HEK293 (cell line): ENCODE results near the gene EPG5.

ENCODE experiments used
- CTCF ChIA-PET: fragments of 350-600 bp; formaldehyde crosslinking; extraction: SDS; loops from one replicate; lab custom pipeline; 2021; ENCODE audit warnings: antibody characterized with exemption; lab: Yijun Ruan, JAX
- POLR2A ChIA-PET: fragments of 300-600 bp; formaldehyde crosslinking; extraction: SDS; loops from one replicate; lab custom pipeline; 2020; ENCODE audit warnings: antibody characterized with exemption, inconsistent platforms; lab: Yijun Ruan, JAX
- H3K27ac ChIP-seq: fragments of 200-500 bp; sonication (Bioruptor generic); 2 replicates; pipeline ENCODE4 v1.5.1; 2014; ENCODE audit warnings: low read depth, low read length, control low read depth, inconsistent platforms; ENCODE audit errors: extremely low read depth
- H3K36me3 ChIP-seq, 2 experiments: fragments of 200-500 bp in 1 of 2; sonication (Bioruptor generic) in 1 of 2; 1 replicate in 1 of 2; 2 replicates in 1 of 2; pipeline ENCODE4 v1.5.1; 2014 to 2017; ENCODE audit warnings: inconsistent platforms in 2 of 2, low read length in 2 of 2; ENCODE audit not compliant: control insufficient read depth in 2 of 2, insufficient read depth in 1 of 2
- H3K4me1 ChIP-seq: fragments of 200-500 bp; sonication (Bioruptor generic); 2 replicates; pipeline ENCODE4 v1.5.1; 2014; ENCODE audit warnings: mild to moderate bottlenecking, low read length, inconsistent platforms; ENCODE audit not compliant: control insufficient read depth, insufficient read depth
- H3K4me3 ChIP-seq: 2 replicates; pipeline ENCODE4 v1.5.1; 2011; ENCODE audit warnings: low read depth, mild to moderate bottlenecking, control low read depth, low read length, moderate library complexity
- H3K9me3 ChIP-seq: fragments of 200-500 bp; sonication (Bioruptor generic); 2 replicates; pipeline ENCODE4 v1.5.1; 2014; ENCODE audit warnings: low read depth, low read length, inconsistent platforms; ENCODE audit not compliant: control insufficient read depth, insufficient read depth
- AEBP2 ChIP-seq: fragments of 450-650 bp; formaldehyde crosslinking; IDR thresholded peaks from 2 replicates; pipeline ENCODE4 v1.5.1; 2016; ENCODE audit warnings: missing biosample characterization, missing genetic modification characterization, borderline replicate concordance
- FEZF1 ChIP-seq: fragments of 450-650 bp; formaldehyde crosslinking; IDR thresholded peaks from 2 replicates; pipeline ENCODE4 v1.5.1; 2016; ENCODE audit warnings: missing biosample characterization, missing genetic modification characterization
- IKZF3 ChIP-seq: fragments of 450-650 bp; IDR thresholded peaks from 2 replicates; pipeline ENCODE4 v1.5.0; 2018; ENCODE audit warnings: missing biosample characterization, mild to moderate bottlenecking, missing genetic modification characterization, moderate library complexity
- KLF9 ChIP-seq: fragments of 450-650 bp; formaldehyde crosslinking; IDR thresholded peaks from 2 replicates; pipeline ENCODE4 v1.5.1; 2016; ENCODE audit warnings: missing biosample characterization, missing genetic modification characterization, low read depth
- ZBTB17 ChIP-seq: fragments of 450-650 bp; formaldehyde crosslinking; IDR thresholded peaks from 2 replicates; pipeline ENCODE4 v1.5.1; 2016; ENCODE audit warnings: missing biosample characterization, missing genetic modification characterization
- ZNF121 ChIP-seq: fragments of 450-650 bp; formaldehyde crosslinking; IDR thresholded peaks from 2 replicates; pipeline ENCODE4 v1.5.1; 2016; ENCODE audit warnings: missing biosample characterization, missing genetic modification characterization
- ZNF133 ChIP-seq: fragments of 450-650 bp; formaldehyde crosslinking; IDR thresholded peaks from 2 replicates; pipeline ENCODE4 v1.5.1; 2016; ENCODE audit warnings: missing biosample characterization, missing genetic modification characterization
- ZNF140 ChIP-seq: fragments of 450-650 bp; formaldehyde crosslinking; IDR thresholded peaks from 2 replicates; pipeline ENCODE4 v1.5.1; 2016; ENCODE audit warnings: missing biosample characterization, missing genetic modification characterization
- ZNF19 ChIP-seq: fragments of 450-650 bp; formaldehyde crosslinking; IDR thresholded peaks from 2 replicates; pipeline ENCODE4; 2016; ENCODE audit warnings: missing biosample characterization, missing genetic modification characterization, low read depth
- ZNF239 ChIP-seq: fragments of 450-650 bp; formaldehyde crosslinking; IDR thresholded peaks from 2 replicates; pipeline ENCODE4 v1.5.1; 2016; ENCODE audit warnings: missing biosample characterization, missing genetic modification characterization
- ZNF335 ChIP-seq: fragments of 450-650 bp; formaldehyde crosslinking; conservative IDR thresholded peaks from 2 replicates; pipeline ENCODE4 v1.5.1; 2016; ENCODE audit warnings: missing biosample characterization, missing genetic modification characterization
- ZNF350 ChIP-seq: fragments of 450-650 bp; formaldehyde crosslinking; IDR thresholded peaks from 2 replicates; pipeline ENCODE4 v1.5.0; 2017; ENCODE audit warnings: missing biosample characterization, mild to moderate bottlenecking, missing genetic modification characterization
- ZNF354C ChIP-seq: fragments of 450-650 bp; formaldehyde crosslinking; IDR thresholded peaks from 2 replicates; pipeline ENCODE4 v1.5.1; 2016; ENCODE audit warnings: missing biosample characterization, missing genetic modification characterization, low read depth, borderline replicate concordance
- ZNF366 ChIP-seq: fragments of 450-650 bp; formaldehyde crosslinking; conservative IDR thresholded peaks from 2 replicates; pipeline ENCODE4 v1.5.1; 2016; ENCODE audit warnings: missing biosample characterization, missing genetic modification characterization
- ZNF596 ChIP-seq: fragments of 450-650 bp; IDR thresholded peaks from 2 replicates; pipeline ENCODE4 v1.5.0; 2018; ENCODE audit warnings: missing biosample characterization, mild to moderate bottlenecking, missing genetic modification characterization, moderate library complexity
- ZNF701 ChIP-seq: fragments of 450-650 bp; formaldehyde crosslinking; IDR thresholded peaks from 2 replicates; pipeline ENCODE4 v1.5.1; 2016; ENCODE audit warnings: missing biosample characterization, missing genetic modification characterization
- TF ChIP-seq, protein P1 (sequence below): fragments of 450-650 bp; IDR thresholded peaks from 2 replicates; pipeline ENCODE4 v1.5.1; 2018; ENCODE audit warnings: missing biosample characterization, mild to moderate bottlenecking, missing genetic modification characterization
- TF ChIP-seq, protein P2 (sequence below): fragments of 450-650 bp; formaldehyde crosslinking; IDR thresholded peaks from 2 replicates; pipeline ENCODE4 v1.5.1; 2016; ENCODE audit warnings: missing biosample characterization, missing genetic modification characterization
- TF ChIP-seq, protein P3 (sequence below): fragments of 450-650 bp; formaldehyde crosslinking; IDR thresholded peaks from 2 replicates; pipeline ENCODE4 v1.5.1; 2016; ENCODE audit warnings: missing biosample characterization, missing genetic modification characterization

EPG5 gene

DNA sequence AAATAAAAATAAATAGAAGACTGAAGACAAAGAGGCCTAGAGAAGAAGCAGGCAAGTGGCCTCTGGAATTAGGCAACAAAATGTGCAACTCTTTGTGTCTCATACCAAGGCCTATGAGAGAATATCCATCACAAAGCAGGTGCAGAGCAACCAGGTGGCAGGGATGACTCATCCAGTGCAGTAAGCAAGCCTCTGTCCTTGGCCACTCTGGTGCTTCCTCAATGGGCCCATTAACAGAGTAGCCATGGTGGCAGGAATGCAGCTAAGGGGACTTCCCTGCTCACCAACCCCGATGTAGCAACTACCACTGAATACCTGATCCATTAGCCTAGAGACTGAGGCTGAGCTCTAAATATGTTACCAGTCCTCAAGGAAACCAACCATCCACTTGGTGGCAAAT, 11.0 kb upstream of the EPG5 start (continued):
- TF ChIP-seq AEBP2 (no peak), ZBTB17 (tag by site-specific recombination) (no peak)
- TF ChIP-seq, protein P1, sequence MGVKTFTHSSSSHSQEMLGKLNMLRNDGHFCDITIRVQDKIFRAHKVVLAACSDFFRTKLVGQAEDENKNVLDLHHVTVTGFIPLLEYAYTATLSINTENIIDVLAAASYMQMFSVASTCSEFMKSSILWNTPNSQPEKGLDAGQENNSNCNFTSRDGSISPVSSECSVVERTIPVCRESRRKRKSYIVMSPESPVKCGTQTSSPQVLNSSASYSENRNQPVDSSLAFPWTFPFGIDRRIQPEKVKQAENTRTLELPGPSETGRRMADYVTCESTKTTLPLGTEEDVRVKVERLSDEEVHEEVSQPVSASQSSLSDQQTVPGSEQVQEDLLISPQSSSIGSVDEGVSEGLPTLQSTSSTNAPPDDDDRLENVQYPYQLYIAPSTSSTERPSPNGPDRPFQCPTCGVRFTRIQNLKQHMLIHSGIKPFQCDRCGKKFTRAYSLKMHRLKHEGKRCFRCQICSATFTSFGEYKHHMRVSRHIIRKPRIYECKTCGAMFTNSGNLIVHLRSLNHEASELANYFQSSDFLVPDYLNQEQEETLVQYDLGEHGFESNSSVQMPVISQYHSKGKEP (tag by site-specific recombination), result no peak

DNA sequence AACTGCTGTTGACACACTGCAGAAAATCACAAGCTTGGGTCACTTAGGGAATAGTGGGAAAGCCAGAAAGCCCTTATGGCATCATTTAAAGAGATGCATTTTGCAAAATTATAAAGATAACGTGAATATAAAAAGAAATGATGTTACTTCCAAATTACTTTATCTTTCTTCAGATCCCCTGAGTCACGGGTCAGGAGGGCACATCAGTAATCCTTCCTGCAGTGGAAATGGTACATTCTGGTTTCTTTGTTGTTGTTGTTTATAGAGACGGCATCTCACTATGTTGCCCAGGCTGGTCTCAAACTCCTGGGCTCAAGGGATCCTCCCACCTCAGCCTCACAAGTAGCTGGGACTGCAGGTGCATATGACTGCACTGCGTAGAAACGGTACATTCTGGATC, 9.8 kb upstream of the EPG5 start:
- ChIA-PET CTCF (interaction anchor here (0.5 to 3.9 kb wide), 9 partner anchors 26 to 333 kb away, joined by 3 to 30 read pairs (median 4); no protein-coding TSS in a partner anchor), POLR2A (interaction anchor here (0.7 kb wide), 1 partner anchor 97 kb away, joined by 3 read pairs; no protein-coding TSS in a partner anchor)
- Histone ChIP-seq H3K27ac (no peak overlapping the region), H3K36me3 (no peaks in the 10 kb centered on the region; a peak in 1 of 3 replicates), H3K9me3 (no peaks in the 10 kb centered on the region), H3K4me3 (no peak overlapping the region), H3K4me1 (no peaks in the 10 kb centered on the region)
- TF ChIP-seq IKZF3 (tag by site-specific recombination) (no peak), ZNF19 (tag by site-specific recombination) (no peak), ZNF121 (no peak)
- TF ChIP-seq, protein P2, sequence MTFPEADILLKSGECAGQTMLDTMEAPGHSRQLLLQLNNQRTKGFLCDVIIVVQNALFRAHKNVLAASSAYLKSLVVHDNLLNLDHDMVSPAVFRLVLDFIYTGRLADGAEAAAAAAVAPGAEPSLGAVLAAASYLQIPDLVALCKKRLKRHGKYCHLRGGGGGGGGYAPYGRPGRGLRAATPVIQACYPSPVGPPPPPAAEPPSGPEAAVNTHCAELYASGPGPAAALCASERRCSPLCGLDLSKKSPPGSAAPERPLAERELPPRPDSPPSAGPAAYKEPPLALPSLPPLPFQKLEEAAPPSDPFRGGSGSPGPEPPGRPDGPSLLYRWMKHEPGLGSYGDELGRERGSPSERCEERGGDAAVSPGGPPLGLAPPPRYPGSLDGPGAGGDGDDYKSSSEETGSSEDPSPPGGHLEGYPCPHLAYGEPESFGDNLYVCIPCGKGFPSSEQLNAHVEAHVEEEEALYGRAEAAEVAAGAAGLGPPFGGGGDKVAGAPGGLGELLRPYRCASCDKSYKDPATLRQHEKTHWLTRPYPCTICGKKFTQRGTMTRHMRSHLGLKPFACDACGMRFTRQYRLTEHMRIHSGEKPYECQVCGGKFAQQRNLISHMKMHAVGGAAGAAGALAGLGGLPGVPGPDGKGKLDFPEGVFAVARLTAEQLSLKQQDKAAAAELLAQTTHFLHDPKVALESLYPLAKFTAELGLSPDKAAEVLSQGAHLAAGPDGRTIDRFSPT (tag by site-specific recombination), result no peak

GRCh38 chr18:45976566-45976965, 9.4 kb upstream of the EPG5 start:
- ChIA-PET POLR2A (no interaction called here), CTCF (interaction anchor here (0.5 to 3.9 kb wide), 9 partner anchors 26 to 333 kb away, joined by 3 to 30 read pairs (median 4); no protein-coding TSS in a partner anchor)
- Histone ChIP-seq H3K4me3 (no peak overlapping the region), H3K36me3 (no peaks in the 10 kb centered on the region; a peak in 1 of 3 replicates), H3K4me1 (no peaks in the 10 kb centered on the region), H3K9me3 (no peaks in the 10 kb centered on the region), H3K27ac (no peak overlapping the region)
- TF ChIP-seq, protein P3, sequence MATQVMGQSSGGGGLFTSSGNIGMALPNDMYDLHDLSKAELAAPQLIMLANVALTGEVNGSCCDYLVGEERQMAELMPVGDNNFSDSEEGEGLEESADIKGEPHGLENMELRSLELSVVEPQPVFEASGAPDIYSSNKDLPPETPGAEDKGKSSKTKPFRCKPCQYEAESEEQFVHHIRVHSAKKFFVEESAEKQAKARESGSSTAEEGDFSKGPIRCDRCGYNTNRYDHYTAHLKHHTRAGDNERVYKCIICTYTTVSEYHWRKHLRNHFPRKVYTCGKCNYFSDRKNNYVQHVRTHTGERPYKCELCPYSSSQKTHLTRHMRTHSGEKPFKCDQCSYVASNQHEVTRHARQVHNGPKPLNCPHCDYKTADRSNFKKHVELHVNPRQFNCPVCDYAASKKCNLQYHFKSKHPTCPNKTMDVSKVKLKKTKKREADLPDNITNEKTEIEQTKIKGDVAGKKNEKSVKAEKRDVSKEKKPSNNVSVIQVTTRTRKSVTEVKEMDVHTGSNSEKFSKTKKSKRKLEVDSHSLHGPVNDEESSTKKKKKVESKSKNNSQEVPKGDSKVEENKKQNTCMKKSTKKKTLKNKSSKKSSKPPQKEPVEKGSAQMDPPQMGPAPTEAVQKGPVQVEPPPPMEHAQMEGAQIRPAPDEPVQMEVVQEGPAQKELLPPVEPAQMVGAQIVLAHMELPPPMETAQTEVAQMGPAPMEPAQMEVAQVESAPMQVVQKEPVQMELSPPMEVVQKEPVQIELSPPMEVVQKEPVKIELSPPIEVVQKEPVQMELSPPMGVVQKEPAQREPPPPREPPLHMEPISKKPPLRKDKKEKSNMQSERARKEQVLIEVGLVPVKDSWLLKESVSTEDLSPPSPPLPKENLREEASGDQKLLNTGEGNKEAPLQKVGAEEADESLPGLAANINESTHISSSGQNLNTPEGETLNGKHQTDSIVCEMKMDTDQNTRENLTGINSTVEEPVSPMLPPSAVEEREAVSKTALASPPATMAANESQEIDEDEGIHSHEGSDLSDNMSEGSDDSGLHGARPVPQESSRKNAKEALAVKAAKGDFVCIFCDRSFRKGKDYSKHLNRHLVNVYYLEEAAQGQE (tag by site-specific recombination), result no peak
- TF ChIP-seq ZNF239 (tag by site-specific recombination) (no peak), ZNF354C (no peak), ZNF335 (tag by site-specific recombination) (no peak), ZNF596 (no peak), FEZF1 (no peak), ZNF350 (tag by site-specific recombination) (no peak), ZNF133 (no peak), ZNF701 (no peak), KLF9 (no peak), ZNF140 (tag by site-specific recombination) (no peak), ZNF366 (tag by site-specific recombination) (no peak)
